Peyer's patch (tissue), 4 donors: ENCODE data around the gene NXPH2.

Experiments used
- POLR2A ChIP-seq, 2 donors: fragments of 450-650 bp; IDR thresholded peaks; one replicate each; pipeline ENCODE4 v1.5.1; 2017; ENCODE audit warnings: antibody characterized with exemption in 2 of 2, mild to moderate bottlenecking in 2 of 2, moderate library complexity in 2 of 2
- TF ChIP-seq, protein P1 (sequence below), 6 experiments: fragments of 450-650 bp in 4 of 6; fragments of 200-600 bp in 2 of 6; sonication (generic) in 1 of 6; IDR thresholded peaks; one replicate each; pipeline ENCODE4 v1.5.1; 2017 to 2019; ENCODE audit warnings: antibody characterized with exemption in 6 of 6, mild to moderate bottlenecking in 3 of 6, moderate library complexity in 1 of 6

DNA sequence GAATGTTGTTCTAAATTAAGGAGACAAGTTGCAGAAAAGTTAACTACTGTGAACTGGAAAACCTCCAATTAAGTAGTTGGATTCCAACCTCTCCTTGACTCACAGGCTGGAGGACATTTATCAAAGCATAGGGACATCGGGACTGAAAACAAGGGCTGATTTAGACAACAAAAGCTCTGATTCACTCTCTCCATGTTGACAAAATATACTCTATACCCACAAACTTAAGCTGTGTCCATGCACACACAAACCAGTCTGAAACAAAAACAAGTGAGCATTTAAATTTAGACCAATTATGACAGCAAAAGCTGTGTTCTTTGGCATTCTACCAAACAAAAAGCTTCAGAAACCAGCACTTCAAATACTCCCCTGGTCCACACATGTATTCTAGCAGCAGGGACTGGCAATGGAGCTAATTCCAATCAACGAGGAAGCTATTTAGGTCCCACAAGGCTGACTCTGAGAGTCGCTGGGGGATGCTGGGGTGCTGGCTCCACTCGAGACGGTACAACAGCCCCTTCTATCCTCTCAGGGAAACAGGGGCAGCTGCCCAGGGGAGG is 71.4 kb downstream of the NXPH2 start:
- TF ChIP-seq, protein P1, sequence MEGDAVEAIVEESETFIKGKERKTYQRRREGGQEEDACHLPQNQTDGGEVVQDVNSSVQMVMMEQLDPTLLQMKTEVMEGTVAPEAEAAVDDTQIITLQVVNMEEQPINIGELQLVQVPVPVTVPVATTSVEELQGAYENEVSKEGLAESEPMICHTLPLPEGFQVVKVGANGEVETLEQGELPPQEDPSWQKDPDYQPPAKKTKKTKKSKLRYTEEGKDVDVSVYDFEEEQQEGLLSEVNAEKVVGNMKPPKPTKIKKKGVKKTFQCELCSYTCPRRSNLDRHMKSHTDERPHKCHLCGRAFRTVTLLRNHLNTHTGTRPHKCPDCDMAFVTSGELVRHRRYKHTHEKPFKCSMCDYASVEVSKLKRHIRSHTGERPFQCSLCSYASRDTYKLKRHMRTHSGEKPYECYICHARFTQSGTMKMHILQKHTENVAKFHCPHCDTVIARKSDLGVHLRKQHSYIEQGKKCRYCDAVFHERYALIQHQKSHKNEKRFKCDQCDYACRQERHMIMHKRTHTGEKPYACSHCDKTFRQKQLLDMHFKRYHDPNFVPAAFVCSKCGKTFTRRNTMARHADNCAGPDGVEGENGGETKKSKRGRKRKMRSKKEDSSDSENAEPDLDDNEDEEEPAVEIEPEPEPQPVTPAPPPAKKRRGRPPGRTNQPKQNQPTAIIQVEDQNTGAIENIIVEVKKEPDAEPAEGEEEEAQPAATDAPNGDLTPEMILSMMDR (IDR thresholded peaks at IDR 0.05): no peak
- no peak for TF ChIP-seq POLR2A (IDR thresholded peaks at IDR 0.05)
